Amygdala (tissue), 56 donors: ENCODE data around the gene ABTB1.

Experiments
- DNase-seq, 56 donors: peaks; one replicate each; lab custom pipeline; 2025; lab: John Stamatoyannopoulos, UW

ABTB1 gene

DNA sequence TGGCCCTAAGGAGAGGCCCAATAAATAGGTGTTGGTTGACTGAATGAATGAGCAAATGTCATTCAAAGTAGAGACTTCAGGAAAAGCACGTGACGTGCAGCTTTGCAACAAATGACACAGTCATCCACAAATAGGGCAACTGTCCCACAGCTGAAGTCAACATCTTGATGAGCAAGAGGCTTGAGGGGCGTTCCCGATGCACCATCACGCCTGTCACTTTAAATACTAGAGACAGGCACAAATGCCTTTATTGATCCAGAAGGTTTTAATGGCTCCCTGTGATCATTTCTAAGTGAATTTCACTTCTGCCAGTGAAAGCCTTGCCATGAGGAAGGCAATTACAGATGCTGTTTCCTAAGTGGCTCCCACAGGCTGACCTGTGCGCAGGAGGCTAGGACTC lies 43.6 kb downstream of the ABTB1 start:
- DNase-seq = peak in 1 of 56 donors; percentile 39

DNA sequence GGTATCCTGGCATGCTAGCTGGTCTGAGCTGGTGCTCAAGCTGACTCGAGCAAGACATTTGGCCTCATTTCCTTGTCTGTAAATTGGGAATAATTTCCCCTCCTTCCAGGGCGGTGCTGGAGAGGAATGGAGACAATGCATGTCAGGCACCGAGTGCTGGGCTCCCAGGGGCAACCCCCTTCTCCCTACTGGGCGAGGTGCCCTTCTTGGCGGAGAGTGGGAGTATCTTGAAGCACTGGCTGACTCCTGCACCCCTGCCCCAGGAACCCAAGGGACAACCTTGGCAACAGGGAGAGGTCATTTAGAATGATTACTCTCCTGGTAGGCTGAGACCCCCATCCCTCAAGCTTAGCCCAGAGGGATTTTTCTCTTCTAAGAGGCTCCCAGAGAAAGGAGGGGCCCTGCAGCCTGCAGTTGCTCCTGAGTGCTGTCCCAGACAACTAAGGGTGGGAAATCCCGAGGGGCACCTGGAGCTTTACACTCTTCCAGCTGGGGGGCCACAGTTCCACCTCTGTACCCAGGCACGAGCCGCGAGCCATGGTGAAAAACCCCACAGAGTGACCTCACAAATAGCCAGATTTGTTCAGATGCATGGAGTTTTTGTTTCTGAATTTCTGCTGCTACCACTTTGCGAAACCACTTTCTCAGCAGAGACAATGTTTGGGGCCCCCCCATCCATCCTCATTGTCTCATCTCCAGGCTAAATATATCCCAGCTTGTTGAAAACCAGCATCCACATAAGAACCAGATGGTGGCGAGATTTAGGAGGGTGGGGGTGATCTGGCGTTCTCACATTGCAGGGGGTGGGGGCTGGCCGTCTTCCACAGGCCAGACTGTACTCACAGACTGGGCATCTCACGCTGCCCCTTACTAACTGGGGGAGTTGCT lies 44.8 kb downstream of the ABTB1 start:
- DNase-seq = peak in 5 of 56 donors; percentile 32 to 56 (median 42)

DNA sequence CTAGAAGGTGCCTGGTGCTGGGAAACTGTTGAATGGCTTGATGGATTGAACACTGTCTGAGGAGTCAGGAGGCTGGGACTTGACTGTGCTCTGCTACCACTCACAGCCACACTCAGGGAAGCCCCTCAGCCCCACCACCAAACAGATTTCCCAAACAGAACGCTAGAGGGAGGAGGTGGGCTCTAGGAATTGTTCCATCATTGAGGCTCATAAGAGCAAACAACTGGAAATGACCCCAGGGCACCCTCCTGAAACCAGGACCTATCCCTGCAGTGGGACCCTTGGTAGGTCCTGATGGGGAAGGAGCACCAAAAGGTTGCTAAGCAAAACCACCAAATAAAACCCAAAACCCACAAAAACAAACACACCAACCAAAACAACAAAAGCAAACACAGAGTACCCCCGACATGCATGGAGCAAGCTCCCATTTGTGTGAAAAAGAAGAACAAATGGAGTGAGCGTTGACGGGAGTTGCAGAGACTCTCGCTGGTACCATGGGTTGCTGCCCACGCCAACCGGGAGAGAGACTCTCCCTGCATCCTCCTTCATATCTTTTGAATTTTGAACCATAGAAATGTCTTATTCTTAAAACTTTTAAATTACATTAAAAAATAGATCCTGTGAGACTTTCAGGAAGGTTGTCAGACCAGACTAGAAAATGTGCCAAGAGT lies 45.6 kb downstream of the ABTB1 start:
- peak in 2 of 56 donors; percentile 21 to 35 for DNase-seq

DNA sequence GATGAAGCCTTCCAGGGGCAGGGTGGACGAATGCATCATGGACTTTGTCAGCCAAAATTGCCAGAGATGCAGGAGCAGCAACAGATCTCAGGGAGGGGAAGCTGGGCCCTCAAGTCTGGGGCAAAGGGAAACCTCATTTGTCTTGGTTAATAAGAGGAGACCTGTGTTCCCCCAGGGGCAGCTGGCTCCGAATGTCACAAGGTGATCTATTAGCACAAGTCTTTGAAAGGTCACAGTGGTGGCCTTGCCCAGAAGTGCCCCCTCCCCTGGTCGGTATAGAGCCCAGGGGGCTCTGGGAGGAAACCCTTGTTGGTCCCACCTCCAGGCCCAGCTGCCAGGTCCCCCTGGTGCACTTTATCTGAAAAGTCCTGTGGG lies 46.2 kb downstream of the ABTB1 start:
- DNase-seq = no peak

DNA sequence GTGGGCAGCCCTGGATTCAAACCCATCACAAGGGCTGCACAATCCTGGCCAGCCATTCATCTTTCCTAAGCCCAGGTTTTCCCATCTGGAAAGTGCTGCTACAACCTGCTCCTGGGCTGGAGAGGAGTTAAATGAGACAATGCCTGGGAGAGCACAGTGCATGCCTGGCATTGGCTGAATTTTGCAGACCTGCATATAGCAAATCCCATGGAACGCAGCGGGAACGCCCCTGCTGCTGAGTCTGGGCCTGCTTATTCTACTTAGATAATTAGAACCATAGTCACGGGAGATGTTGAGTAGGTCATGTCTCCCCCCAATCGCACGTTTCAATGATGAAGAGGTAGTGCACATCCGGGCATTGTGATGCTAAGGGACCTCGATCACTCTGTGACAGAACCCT lies 46.6 kb downstream of the ABTB1 start:
- no peak for DNase-seq

DNA sequence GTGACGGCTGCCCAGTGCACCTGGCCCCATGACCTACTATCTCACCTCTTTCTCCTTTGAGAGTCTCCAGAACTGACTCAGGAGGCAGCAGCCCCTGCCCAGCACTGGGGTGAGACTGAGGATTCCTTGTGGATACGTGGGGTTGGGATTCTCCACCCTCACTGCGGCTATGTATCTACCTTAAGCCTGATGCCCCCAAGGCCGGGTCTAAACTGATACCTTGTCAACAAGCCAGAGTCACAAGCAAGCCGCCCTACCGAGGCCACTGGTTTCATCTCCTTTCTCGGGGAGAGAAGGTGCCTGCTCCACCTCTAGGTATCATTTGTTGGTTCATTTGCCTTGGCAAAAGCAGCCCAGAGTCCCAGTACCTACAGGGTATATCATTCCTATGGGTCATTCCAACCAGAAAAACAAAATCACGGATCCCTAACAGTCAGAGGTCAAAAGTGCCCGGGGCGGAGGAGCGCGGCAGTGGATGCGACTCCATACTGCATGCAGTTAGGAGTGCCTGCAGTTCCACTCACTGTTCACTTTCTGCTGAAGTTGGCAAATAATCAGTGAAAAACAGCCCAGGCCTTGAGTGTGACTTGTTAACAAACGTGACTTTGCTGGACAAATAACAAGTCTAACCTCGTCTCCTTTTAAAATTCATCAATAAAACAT lies 47.5 kb downstream of the ABTB1 start:
- no peak for DNase-seq

DNA sequence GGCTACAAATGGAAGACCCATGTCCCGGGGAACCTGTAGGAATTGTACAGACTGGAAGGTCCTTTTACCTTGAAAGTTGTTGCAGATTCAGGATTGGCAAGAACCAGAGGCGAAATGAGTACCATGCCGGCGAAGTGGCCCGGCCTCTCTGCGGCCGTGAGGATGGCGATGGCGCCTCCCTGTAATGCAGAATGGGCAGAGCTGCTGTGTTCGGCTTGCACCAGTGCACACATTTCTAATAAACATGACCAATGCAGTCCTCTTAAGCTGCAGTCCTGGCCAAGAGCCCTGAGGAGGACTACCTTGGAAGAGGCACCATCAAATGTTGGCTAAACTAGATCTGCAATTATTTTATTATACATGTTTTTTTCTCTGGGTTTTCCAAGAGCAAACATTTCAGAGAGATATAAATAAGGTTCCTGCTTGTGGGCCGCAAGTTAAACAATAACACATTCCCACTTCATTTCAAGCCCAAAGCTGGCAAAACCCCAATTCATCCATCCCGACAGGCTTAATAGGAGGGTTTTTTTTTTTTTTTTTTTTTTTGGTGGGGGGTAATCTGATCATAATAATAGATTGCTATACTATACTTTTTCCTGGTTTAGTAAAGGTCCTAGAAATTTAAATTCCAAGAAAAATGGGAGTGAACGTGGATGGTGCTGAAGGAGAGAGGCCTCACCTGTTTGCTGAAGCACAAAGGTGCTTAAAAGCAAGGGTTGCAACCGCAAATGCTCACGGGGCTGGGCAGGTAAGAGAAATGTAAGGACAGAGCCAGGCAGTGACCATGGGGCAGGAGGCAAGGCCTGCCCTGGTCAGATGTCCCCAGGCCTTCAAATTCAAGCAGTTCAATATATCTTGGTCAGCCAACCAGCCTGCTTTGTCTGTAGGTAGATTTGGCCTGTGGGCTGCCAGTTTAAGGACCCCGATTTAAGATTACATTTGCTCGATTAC lies 48.5 kb downstream of the ABTB1 start:
- DNase-seq = no peak

DNA sequence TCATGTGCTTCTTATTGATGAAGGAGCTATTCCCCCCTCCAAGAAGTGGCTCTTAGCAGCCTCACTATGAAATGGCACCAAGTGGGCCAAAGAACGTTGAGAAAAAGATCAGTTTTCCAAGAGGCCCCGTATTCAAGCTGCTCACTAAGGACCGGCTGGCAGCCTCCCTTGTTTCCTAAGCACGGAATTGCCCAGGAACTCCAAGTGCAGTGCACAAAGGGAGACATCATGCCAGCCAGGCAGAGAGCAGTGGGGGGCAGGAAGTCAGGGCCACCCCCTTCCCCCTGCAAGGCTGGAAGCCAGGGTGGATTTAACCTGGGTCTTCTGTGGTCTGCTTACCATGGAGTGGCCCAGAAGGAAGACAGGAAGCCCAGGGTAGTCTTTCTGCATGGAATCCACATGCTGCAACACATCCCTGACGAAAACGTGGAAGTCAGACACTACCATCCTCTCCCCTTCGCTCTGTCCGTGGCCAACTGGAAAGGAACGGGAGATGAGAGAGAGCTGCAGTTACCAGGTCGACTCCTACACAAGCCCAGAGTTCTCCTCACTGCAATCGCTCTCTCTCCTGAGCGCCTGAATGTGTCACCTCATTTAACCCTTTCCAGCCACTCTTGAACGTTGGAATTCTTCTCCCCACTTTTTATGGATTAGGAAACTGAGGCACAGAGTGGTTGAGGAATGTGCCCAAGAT lies 49.5 kb downstream of the ABTB1 start:
- DNase-seq = peak in 5 of 56 donors; percentile 15 to 30 (median 24)

DNA sequence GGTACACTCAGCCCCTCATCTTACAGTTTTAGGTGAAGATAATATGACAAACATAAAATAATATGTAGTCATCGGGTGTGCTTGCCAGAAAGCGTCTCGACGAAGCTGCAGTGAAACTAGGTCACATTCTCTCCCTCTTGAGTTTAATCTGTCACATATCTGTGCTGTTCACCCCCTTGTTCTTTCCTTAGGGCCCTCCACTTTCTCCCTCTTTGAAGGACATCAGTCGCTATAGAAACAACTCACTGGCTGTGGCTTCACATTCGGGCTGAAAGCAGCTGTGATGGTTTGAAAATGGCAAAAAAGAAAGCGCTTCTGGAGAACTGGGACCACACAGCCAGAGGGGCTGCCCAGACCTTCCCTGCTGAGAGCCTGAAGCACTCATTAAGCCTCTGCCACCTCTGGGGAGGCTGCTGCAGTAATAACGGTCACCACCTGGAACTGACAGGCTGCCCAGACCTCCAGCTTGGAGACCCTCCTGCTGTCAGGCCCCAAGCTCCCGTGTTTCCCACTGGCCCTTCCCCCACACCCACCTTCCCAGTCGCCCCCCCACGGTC lies 50.3 kb downstream of the ABTB1 start:
- DNase-seq = peak in 1 of 56 donors; percentile 28

DNA sequence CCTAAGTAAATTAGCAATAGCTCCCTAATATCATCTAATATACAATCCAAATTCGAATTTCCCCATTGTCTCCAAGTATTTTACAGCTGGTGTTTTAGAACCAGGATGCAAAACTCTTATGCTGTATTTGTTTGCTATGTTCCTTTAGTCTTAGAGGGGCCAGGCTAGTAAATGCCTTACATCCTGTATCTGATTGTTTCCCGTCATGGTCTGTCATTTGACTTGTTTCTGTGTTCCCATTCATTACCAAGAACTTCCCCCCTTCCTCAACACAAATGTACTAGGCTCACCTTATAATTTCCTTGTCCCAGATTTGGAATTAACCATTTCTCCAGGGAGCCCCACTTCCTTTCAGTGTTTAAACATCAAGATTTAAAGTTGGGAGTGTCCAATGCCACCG lies 54.1 kb downstream of the ABTB1 start:
- DNase-seq = no peak

DNA sequence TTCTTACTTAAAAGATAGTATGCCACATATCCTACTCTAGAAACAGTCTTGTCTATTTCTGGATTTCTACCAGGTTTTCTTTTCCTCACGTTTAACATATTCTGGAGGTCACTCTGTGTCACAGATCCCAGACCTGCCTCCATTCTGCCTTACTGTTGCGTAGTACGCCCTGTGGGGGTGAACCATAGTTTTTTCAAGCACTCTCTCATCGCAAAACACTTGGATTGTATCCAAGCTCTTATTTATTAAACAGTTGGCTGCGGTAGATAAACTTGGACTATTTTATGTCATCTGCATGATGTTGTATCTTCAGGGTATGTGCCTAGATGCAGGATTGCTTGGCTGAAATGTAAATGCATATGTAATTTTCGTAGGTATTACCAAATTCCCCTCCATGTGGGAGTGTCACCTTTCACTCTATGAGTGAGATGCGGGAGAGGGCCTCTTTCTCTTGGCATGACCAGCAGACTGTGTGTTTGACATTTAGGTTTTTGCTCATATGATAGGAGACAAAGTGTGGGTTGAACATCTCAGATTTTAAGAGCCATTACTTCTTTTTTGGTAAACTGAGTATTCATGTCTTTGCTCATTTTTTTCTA lies 55.8 kb downstream of the ABTB1 start:
- no peak for DNase-seq

DNA sequence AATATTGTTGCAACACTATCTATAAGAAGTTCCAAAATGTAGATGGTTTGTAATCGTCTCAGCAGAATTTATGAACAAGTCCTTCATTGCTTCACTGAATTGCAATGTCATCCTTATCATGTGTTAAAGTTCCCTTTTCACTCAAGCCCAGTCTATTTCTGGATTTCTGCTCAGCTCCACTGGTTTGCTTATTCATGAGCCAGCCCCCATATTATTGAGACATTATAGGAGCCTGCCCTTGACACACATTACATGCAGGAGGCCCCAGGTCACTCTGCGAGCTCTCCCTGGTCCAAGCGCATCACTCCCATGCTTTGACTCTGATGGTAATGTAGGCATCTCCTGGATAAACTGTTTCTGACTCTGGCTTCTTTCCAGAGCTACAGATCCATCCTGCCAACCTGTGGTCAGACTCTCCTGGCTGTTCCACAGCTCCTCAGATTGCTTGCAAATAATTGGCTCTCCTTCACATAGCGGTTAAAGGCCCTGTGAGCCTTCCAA lies 56.9 kb downstream of the ABTB1 start:
- no peak for DNase-seq

DNA sequence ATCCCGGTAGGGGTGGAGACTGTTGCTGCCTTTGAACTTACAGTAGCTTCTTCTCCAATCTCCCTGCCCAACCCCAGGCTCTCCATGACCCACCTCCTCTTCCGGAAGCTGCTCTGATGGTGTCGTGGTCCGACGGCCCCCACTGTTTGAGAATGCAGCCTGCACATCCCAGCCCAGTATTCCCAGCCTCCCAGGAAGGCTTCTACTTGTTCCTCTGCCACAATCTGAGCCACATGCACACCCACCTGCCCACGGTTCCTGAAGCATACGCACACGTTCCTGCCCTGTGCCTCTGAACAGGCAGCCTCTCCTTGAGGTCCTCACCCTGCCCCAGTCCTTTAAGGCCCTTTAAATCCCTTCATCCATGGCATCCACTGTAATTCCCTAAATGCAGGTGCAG lies 57.4 kb downstream of the ABTB1 start:
- no peak for DNase-seq
